ENCODE measurements around the gene CARMIL1.
"Not testable (repeated sequence)": the region's sequence is repeated elsewhere in the genome, so short reads cannot be mapped to it uniquely, and the experiment has no call there.

CARMIL1 gene

GRCh38 chr6:25375125-25375524 lies 96.0 kb downstream of the CARMIL1 start:
- no peak for DNase-seq

- DNase-seq, result no peak
Measured at GRCh38 chr6:25377664-25378063, 98.5 kb downstream of the CARMIL1 start.

GRCh38 chr6:25381077-25381476 lies 101.9 kb downstream of the CARMIL1 start:
- DNase-seq, result no peak

- DNase-seq, result not testable (repeated sequence)
Measured at GRCh38 chr6:25382476-25382875, 103.3 kb downstream of the CARMIL1 start.

GRCh38 chr6:25384234-25384633 lies 105.1 kb downstream of the CARMIL1 start:
- DNase-seq, result no peak

GRCh38 chr6:25384967-25385366 lies 105.8 kb downstream of the CARMIL1 start:
- no peak for DNase-seq

GRCh38 chr6:25387483-25387882 lies 108.3 kb downstream of the CARMIL1 start:
- no peak for DNase-seq

- no peak for DNase-seq
Measured at GRCh38 chr6:25387911-25388310, 108.7 kb downstream of the CARMIL1 start.

GRCh38 chr6:25388776-25389175 lies 109.6 kb downstream of the CARMIL1 start:
- DNase-seq, result no peak

GRCh38 chr6:25389471-25389870 lies 110.3 kb downstream of the CARMIL1 start:
- DNase-seq, result no peak

GRCh38 chr6:25392372-25392771 lies 113.2 kb downstream of the CARMIL1 start:
- DNase-seq, result no peak

GRCh38 chr6:25395731-25396130 lies 116.6 kb downstream of the CARMIL1 start:
- no peak for DNase-seq

GRCh38 chr6:25397406-25397805 lies 118.2 kb downstream of the CARMIL1 start:
- DNase-seq, result no peak

GRCh38 chr6:25399885-25400284 lies 120.7 kb downstream of the CARMIL1 start:
- DNase-seq, result no peak

GRCh38 chr6:25401711-25402110 lies 122.5 kb downstream of the CARMIL1 start:
- no peak for DNase-seq

GRCh38 chr6:25402125-25402524 lies 123.0 kb downstream of the CARMIL1 start:
- DNase-seq, result no peak

- no peak for DNase-seq
Measured at GRCh38 chr6:25403150-25403549, 124.0 kb downstream of the CARMIL1 start.

- DNase-seq, result no peak
Measured at GRCh38 chr6:25404091-25404490, 124.9 kb downstream of the CARMIL1 start.

- no peak for DNase-seq
Measured at GRCh38 chr6:25404693-25405169, 125.6 kb downstream of the CARMIL1 start.

GRCh38 chr6:25405442-25405841 lies 126.3 kb downstream of the CARMIL1 start:
- no peak for DNase-seq

- no peak for DNase-seq
Measured at GRCh38 chr6:25407431-25407830, 128.3 kb downstream of the CARMIL1 start.

- no peak for DNase-seq
Measured at GRCh38 chr6:25410102-25410501, 130.9 kb downstream of the CARMIL1 start.

GRCh38 chr6:25411316-25411950 lies 132.3 kb downstream of the CARMIL1 start:
- DNase-seq, result no peak

- DNase-seq, result no peak
Measured at GRCh38 chr6:25413207-25413905, 134.2 kb downstream of the CARMIL1 start.

GRCh38 chr6:25414168-25414567 lies 135.0 kb downstream of the CARMIL1 start:
- DNase-seq, result no peak
